ENCODE data around the gene CLCN7.

DNA sequence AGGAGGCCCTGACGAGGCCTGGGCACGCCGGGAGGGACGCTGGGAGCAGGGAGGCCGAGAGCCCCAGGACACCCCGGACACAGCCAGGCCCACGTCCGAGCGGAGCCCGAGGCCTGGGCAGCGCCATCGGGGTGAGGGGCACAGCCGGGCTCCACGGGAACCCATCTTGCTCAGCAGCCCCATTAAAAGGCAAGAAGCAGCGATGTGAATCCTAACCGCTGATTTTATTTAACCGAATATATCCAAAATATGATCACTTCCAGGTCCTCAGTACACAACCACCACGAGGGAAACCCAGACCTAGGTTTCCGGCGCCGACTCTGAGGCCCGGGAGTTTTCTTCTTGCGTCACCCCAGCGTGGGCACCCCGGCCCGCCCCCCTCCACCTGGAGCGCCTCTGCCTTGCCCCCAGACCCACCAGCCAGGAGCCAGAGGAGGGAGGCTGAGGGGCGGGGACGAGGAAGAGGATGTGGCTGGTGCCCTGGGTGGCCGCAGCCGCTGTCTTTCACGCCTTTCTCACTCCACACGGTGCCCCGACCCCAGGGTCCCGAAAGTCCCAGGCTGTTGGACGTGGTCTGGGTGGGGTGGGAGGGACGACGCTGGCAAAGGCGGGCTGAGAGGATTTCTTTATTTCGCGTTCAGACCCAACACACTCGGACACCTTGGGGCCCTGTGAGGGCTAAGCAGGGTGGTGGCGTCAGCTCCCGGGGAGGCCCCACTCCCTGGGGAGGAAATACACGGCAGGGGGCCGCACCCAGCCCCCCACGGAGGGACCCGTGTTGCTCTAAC lies 29.9 kb downstream of the CLCN7 start:
- TF ChIP-seq, protein P1, sequence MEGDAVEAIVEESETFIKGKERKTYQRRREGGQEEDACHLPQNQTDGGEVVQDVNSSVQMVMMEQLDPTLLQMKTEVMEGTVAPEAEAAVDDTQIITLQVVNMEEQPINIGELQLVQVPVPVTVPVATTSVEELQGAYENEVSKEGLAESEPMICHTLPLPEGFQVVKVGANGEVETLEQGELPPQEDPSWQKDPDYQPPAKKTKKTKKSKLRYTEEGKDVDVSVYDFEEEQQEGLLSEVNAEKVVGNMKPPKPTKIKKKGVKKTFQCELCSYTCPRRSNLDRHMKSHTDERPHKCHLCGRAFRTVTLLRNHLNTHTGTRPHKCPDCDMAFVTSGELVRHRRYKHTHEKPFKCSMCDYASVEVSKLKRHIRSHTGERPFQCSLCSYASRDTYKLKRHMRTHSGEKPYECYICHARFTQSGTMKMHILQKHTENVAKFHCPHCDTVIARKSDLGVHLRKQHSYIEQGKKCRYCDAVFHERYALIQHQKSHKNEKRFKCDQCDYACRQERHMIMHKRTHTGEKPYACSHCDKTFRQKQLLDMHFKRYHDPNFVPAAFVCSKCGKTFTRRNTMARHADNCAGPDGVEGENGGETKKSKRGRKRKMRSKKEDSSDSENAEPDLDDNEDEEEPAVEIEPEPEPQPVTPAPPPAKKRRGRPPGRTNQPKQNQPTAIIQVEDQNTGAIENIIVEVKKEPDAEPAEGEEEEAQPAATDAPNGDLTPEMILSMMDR (IDR thresholded peaks at IDR 0.05; ENCODE audit: low read depth, low read length), result no peak
- TF ChIP-seq EZH2phosphoT487 (IDR thresholded peaks at IDR 0.05; ENCODE audit: low read depth), result no peak

Measured in OCI-LY3 (cell line).